GM12875 (cell line): ENCODE results near the gene C4orf50.
A peak's percentile ranks its signal among the peaks of the same experiment; 100 is the strongest.

Experiments used
- H3K4me3 ChIP-seq: one replicate; pipeline ENCODE4 v1.5.1; 2011; ENCODE audit warnings: low read depth, low read length, control low read depth
- TF ChIP-seq, protein P1 (sequence below): IDR thresholded peaks from 2 replicates; pipeline ENCODE4 v1.5.1; 2011; ENCODE audit warnings: low read depth, mild to moderate bottlenecking, control low read depth, inconsistent platforms, low read length, moderate library complexity, borderline replicate concordance; ENCODE audit not compliant: insufficient read depth

Gene C4orf50

DNA sequence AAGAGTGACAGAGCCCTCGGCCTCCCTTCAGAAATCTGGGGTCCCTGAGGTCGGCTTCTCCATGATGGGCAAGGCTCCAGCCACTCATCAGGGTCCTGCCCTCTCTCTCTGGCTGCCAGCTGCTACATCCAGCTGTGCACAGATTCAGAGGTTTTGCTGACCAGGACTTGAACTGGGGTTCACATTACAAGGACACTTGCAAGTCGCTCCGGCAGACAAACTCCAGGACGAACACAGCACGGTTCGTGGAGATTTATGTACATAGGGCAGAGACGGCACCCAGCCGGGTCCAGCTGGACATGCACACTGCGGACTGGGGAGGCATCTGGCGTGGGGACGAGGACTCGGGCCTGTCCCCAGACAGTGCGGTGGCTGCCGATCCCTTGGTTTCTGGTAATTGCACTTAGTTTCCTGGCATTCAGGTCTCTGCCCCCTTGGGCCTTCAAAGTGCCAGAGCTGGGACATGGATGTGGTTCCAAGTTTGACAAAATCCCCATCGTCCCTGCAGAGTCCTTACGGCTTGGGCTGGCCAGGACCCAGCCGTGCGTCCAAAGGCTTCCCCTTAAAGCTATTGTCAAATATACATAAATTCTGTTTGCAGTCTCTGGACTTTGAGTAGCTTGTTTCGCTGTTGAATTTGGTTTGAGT is 6.2 kb upstream of the C4orf50 start:
- no peak overlapping the region for H3K4me3 ChIP-seq
- TF ChIP-seq, protein P1, sequence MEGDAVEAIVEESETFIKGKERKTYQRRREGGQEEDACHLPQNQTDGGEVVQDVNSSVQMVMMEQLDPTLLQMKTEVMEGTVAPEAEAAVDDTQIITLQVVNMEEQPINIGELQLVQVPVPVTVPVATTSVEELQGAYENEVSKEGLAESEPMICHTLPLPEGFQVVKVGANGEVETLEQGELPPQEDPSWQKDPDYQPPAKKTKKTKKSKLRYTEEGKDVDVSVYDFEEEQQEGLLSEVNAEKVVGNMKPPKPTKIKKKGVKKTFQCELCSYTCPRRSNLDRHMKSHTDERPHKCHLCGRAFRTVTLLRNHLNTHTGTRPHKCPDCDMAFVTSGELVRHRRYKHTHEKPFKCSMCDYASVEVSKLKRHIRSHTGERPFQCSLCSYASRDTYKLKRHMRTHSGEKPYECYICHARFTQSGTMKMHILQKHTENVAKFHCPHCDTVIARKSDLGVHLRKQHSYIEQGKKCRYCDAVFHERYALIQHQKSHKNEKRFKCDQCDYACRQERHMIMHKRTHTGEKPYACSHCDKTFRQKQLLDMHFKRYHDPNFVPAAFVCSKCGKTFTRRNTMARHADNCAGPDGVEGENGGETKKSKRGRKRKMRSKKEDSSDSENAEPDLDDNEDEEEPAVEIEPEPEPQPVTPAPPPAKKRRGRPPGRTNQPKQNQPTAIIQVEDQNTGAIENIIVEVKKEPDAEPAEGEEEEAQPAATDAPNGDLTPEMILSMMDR, result no peak

DNA sequence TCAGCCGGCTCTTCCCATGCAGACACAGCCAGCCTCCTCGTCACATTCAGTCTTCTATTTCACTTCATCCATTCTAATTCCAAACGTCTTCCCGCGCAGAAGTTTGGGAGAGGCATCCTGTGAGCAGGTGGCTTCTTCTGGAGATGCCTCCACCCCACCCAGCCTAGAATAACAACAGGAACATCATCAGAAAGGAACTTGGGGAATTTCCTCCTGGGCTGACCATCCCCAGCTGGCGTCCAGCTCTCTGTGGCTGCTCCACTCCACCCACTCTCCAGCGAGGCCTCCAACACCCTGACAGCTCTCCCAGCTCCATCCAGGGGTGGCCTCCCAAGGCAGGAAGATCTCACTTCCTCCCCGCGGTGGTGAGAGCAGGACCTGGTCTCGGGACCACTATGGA is 5.5 kb upstream of the C4orf50 start:
- TF ChIP-seq, protein P1, result no peak

DNA sequence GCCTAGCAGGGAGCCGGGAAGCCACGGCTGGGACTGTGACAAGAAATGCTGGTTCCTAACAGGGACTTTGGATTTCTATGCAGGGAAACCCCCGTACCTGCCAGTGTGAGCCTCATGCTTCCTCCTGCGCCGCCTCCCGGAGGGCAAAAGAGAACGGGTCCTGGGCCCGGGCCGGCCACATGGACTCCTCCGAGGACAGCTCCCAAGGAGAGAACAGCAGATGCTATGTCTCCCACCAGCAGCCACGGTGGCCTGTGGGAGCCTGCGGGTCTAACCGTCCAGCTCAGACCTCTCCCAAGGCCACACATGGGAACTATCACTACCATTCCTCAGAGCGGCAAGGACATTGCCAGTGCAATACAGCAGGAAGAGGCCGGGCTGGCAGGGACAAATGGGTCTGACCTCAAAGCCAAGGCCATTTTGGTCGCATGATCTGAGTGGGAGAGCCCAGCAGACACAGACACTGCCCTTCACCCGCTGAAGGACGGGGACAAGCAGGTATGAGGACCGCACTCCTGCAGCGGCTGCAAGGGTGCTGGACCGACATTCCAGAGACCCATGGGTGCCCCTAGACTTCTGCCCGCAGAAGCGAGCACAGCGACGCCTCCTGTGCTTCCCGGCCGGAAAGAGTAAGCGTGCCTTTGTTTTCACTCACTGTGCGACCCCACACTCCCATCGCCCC is 4.5 kb upstream of the C4orf50 start:
- TF ChIP-seq, protein P1, result no peak
- H3K4me3 ChIP-seq, result no peak overlapping the region

More for the DNA sequence above, 5.5 kb upstream of the C4orf50 start:
- H3K4me3 ChIP-seq, result no peak overlapping the region

DNA sequence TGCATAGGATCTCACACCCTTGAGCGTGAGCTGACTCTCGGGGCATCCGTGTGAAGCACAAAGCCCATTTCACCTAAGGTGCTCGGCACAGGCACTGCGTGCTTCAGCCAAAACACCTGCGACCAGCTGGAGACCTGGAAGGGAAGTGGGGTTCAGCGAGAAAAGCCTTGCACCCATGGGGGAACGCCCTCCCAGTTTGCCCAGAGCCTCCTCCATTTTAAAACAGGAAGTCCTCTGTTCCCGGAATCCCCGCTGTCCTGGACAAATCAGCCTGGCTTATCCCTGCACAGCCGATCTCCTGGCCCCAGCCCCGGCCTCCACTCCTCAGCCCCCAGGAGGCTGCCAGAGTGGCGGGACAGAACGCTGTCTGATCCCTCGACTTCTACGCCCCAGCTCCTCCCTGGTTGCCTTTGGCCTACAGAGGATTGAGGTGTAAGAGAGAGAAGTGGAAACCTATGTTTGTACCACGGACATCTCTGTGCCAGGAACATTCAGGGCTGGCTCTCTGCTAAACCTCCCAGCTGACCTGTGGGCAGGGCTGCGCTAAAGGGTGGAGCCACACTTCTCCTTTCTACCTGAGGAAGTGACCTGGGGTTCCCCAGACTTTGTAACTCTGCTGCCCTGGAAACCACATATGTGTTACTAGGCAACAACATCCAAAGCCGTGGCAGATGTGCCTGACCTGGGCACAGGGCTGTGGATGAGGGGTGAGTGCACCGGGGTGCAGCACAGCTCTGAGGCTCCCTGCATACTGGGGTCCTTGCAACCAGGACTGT is 3.8 kb upstream of the C4orf50 start:
- TF ChIP-seq, protein P1, result no peak
- H3K4me3 ChIP-seq, result no peak overlapping the region

DNA sequence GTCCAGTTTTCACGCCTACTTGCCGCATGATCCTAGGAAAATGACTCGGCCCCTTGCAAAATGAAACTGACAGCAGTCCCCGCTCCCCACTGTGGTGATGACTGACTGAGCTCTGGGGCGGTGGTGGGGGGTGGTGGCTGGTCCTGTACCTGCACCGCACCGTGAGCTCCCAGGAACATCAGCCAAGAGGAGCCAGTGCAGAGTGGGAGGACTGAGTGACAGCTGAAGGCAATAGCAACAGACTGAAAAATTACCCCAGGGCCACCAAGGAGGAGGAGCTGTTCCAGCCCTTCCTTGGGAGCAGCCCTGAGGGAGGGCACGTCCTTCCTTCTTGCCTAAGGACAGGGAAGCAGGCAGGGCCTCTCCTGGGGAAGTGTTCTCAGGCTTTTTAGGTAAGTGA is 2.4 kb upstream of the C4orf50 start:
- TF ChIP-seq, protein P1, result no peak
- no peak overlapping the region for H3K4me3 ChIP-seq

DNA sequence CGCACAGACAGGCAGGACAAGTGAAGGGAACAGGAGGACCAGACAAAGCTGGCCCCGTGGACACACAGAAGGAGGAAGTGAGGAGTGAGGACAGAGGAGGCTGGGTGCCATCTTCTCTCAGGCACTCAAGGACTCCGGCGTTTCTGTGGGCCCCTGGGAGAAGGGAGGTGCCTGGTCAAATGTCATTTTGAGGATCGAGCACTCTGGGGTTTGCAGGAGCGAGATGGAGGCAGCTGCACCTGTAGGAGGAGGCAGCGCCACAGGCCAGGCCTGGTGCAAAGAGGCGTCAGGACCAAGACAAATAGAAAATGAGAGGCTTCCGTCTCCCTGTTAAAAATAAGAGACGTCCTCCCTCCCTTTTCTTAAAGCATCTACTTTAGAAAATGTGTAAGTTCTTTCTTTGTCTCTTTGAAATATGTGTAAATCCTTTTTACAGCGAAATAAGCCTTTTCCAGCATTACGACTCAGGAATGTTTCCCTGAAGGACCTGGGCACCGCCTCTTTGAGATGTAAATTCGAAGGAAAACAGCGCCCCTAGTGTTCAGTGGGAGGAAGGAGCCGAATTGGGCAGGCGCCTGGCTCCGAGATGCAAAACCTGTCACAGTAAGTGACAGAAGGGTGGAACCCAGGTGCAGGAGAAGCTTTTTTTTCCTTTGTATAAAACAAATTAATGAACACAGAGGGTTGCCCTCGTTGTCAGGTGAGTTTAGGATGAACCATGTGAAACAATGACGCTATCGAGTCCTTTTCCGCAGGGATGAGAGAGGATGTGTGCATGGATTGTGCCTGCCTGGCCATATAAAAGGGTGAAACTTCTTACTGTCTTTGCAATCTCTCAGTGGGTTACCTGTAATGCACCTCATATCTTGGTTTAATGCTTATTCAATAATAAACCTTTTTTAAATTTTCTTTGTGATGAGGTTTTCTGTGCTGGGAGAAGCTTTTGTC is 1.4 kb upstream of the C4orf50 start:
- H3K4me3 ChIP-seq, result no peak overlapping the region
- TF ChIP-seq, protein P1, result peak; percentile 76
